ENCODE results near the gene PTCD2.

- TF ChIP-seq POLR2AphosphoS5 (IDR thresholded peaks at IDR 0.05): no peak
- TF ChIP-seq, protein P1, sequence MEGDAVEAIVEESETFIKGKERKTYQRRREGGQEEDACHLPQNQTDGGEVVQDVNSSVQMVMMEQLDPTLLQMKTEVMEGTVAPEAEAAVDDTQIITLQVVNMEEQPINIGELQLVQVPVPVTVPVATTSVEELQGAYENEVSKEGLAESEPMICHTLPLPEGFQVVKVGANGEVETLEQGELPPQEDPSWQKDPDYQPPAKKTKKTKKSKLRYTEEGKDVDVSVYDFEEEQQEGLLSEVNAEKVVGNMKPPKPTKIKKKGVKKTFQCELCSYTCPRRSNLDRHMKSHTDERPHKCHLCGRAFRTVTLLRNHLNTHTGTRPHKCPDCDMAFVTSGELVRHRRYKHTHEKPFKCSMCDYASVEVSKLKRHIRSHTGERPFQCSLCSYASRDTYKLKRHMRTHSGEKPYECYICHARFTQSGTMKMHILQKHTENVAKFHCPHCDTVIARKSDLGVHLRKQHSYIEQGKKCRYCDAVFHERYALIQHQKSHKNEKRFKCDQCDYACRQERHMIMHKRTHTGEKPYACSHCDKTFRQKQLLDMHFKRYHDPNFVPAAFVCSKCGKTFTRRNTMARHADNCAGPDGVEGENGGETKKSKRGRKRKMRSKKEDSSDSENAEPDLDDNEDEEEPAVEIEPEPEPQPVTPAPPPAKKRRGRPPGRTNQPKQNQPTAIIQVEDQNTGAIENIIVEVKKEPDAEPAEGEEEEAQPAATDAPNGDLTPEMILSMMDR (IDR thresholded peaks at IDR 0.05): no peak
These were observed 12.6 kb upstream of the PTCD2 start for GRCh38 chr5:72307573-72307967.
